Activated T-cell treated with anti-CD3 and anti-CD28 coated beads, Interleukin-2, amount 50 U/mL, for 72 hours (primary cell): ENCODE results near the gene SMIM10L2A. TPM values are rescaled to one million over a fixed set of nuclear protein-coding genes. Genes with fewer than 3 reads are reported as not detected.
"Not testable (repeated sequence)": the region's sequence is repeated elsewhere in the genome, so short reads cannot be mapped to it uniquely, and the experiment has no call there.

ENCODE experiments used
- ATAC-seq, 2 donors: fragments of 150-1000 bp; cut with Tn5 transposase; replicated peaks in 1 of 2; 2 replicates each; pipeline ENCODE4 v1.10.0; 2021; ENCODE audit warnings: moderate library complexity in 2 of 2, mild to moderate bottlenecking in 1 of 2
- DNase-seq, 2 donors: peaks; one replicate each; pipeline ENCODE4 v3.0.0; 2021 to 2022; ENCODE audit warnings: mixed read lengths in 1 of 2
- H3K27ac Mint-ChIP-seq: one replicate; pipeline ENCODE4 v1.8.0; 2022; ENCODE audit warnings: mild to moderate bottlenecking, moderate library complexity, mixed read lengths
- H3K27me3 Mint-ChIP-seq: one replicate; pipeline ENCODE4 v1.8.0; 2022; ENCODE audit warnings: low read depth, mixed read lengths
- H3K36me3 Mint-ChIP-seq, 2 donors: one replicate each; pipeline ENCODE4 v1.8.0; 2022; ENCODE audit warnings: mixed read lengths in 2 of 2, mild to moderate bottlenecking in 1 of 2; ENCODE audit not compliant: insufficient read depth in 2 of 2
- H3K4me1 Mint-ChIP-seq: one replicate; pipeline ENCODE4 v1.8.0; 2022; ENCODE audit warnings: low read depth, mixed read lengths
- H3K4me3 Mint-ChIP-seq, 2 donors: one replicate each; pipeline ENCODE4 v1.8.0; 2022; ENCODE audit warnings: mild to moderate bottlenecking in 2 of 2, mixed read lengths in 2 of 2, moderate library complexity in 2 of 2
- H3K9me3 Mint-ChIP-seq, 2 donors: one replicate each; pipeline ENCODE4 v1.8.0; 2022; ENCODE audit warnings: mixed read lengths in 2 of 2
- total RNA-seq, 2 donors: library from RNA; stranded (reverse); gene quantifications; one replicate each; pipeline ENCODE4 v1.2.3, GENCODE V29; 2022

The SMIM10L2A gene
- total RNA-seq, 2 donors from 2014 or later: 0.24 to 0.44 TPM

DNA sequence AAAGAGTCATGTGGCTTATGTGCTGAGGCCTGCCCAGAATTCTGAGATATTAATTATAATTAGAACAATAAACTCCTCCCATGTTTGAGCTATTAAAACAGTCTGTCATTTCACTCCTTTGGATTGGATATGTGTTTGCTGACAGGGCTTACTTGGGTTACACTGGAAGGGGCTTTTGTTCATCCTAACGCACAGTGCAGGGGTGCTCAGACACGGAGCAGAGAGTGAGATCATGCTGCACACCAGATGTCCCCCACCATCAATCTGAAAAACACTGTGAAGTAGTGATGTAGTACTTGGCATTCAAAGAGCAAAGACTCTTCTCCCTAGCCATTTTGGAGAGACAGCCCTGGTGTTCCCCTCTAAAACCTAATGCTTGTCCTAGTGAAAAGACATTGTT lies 24.1 kb upstream of the SMIM10L2A start:
- H3K4me1 Mint-ChIP-seq: peaks cover 8% of the 10 kb centered on the region
- H3K36me3 Mint-ChIP-seq: no peaks in the 10 kb centered on the region
- no peaks in the 10 kb centered on the region for H3K9me3 Mint-ChIP-seq
- H3K27ac Mint-ChIP-seq: no peak overlapping the region
- no peak overlapping the region for H3K4me3 Mint-ChIP-seq
- DNase-seq: no peak
- peaks cover 14% of the 10 kb centered on the region for H3K27me3 Mint-ChIP-seq
- ATAC-seq: no peak

DNA sequence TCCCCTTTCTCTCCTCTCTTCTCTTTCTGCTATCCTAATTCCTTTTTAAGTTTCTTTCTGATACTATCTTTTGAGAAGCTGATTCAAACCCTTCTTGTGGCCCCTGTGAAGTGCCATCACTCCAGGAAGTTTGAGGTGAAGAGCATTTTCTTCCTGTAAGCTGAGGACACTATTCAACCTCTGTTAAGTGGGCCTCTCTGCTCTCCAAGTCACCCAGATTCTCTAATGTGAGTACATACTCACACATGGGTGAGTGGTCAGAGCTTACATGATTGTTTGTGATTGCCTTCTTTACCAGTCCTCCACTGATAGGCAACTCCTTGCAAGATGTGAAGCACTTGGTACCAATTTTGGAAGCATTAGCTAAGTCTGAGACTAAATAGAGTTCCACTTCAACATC lies 18.4 kb upstream of the SMIM10L2A start:
- DNase-seq (no peak), ATAC-seq (peak in 1 of 2 donors; percentile 54)
- H3K4me1 Mint-ChIP-seq: peaks cover 12% of the 10 kb centered on the region
- peaks cover 23% of the 10 kb centered on the region for H3K27me3 Mint-ChIP-seq
- H3K4me3 Mint-ChIP-seq: peak overlapping the region in 1 of 2 donors; percentile 53
- no peaks in the 10 kb centered on the region for H3K36me3 Mint-ChIP-seq
- H3K9me3 Mint-ChIP-seq: no peaks in the 10 kb centered on the region
- H3K27ac Mint-ChIP-seq: peak overlapping the region; percentile 48

DNA sequence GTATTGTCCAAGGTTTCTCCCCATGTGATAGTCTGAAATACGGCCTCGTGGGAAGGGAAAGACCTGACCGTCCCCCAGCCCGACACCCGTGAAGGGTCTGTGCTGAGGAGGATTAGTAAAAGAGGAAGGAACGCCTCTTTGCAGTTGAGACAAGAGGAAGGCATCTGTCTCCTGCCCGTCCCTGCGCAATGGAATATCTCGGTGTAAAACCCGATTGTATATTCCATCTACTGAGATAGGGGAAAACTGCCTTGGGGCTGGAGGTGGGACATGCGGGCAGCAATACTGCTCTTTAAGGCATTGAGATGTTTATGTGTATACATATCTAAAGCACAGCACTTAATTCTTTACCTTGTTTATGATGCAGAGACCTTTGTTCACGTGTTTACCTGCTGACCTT lies 15.3 kb upstream of the SMIM10L2A start:
- DNase-seq, H3K36me3 Mint-ChIP-seq, ATAC-seq, H3K4me3 Mint-ChIP-seq, H3K27ac Mint-ChIP-seq, H3K9me3 Mint-ChIP-seq: not testable (repeated sequence)
- Mint-ChIP-seq H3K4me1 (peaks cover 12% of the 10 kb centered on the region), H3K27me3 (peaks cover 36% of the 10 kb centered on the region)

DNA sequence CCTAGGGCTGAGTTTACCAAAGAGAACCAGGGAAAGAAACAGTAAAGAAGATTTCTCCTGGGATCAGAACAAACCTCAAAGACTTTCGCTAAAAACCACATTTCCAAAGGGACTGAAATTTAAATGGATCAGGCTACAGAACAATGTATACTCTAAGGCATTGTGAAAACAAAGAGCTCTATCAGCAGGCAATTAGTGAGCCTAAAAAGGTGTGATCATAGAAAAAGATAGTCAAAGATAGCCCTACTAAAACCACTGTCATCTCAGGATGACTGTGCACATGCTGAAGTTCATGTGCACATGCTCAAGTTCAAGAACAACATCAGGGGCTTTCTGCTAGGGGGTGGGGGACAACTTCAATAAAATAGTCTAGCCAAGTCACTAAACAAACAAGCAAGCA lies 12.9 kb upstream of the SMIM10L2A start:
- no peaks in the 10 kb centered on the region for H3K4me1 Mint-ChIP-seq
- no peak overlapping the region for H3K27ac Mint-ChIP-seq
- DNase-seq (no peak), ATAC-seq (no peak)
- peaks cover 31% of the 10 kb centered on the region for H3K27me3 Mint-ChIP-seq
- H3K9me3 Mint-ChIP-seq: peaks cover 2% of the 10 kb centered on the region in 2 donors
- no peak overlapping the region for H3K4me3 Mint-ChIP-seq
- H3K36me3 Mint-ChIP-seq: peaks cover 2 to 11% of the 10 kb centered on the region in 2 donors

DNA sequence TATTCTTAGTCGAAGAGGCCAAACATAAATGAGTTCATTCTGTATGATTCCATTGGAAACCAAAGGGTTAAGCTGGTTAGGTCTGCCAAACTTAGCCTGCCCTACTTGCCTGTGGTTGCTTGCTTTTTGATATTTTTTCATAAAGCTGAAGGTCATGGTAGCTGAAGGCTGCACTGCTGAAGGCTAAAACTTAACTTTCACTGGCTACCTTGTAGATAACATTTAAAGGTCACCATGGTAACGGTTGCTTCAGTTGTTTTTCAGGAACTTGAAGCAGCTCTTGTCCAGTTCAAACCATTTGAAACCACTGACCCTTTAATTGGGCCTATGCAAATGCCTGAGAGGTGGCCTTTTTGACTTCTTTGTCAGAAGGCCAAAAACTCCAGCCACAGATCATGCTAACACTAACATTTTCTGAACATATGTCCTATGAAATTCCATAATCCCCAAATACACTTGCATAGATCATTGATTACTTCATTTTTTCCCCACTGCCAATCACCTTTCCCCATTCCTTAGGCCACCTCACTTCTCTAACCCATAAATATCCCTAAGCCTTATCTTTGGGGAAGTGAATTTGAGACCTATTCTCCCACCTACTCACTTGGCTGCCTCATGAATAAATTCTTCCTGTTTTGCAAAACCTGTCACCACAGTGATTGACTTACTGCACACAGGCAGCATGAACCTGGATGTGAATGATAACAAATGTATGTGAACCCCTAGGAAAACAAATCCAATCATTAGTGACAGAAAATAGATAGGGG lies 10.7 kb upstream of the SMIM10L2A start:
- Mint-ChIP-seq H3K36me3 (peaks cover 2 to 11% of the 10 kb centered on the region in 2 donors), H3K27me3 (peaks cover 31% of the 10 kb centered on the region), H3K9me3 (peaks cover 2% of the 10 kb centered on the region in 2 donors), H3K4me1 (no peaks in the 10 kb centered on the region), H3K27ac (no peak overlapping the region), H3K4me3 (no peak overlapping the region)
- ATAC-seq (no peak), DNase-seq (no peak)

DNA sequence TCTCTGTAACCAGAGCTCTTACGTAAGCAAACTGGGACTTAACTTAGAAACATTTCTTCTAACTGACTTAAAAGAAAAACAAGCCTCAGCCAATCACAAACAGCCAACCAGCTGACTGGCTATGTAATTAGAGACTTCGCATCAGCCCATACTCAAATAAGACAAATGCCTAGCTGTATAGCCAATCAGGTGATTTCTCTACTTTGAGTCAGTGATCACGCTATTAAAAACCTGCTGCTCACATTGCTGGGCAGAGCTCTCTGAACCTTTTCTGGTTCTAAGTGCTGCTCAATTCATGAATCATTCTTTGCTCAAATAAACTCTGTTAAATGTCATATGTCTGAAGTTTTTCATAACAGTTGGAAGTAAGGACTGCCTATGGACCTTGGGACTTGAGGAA lies 9.9 kb upstream of the SMIM10L2A start:
- H3K4me1 Mint-ChIP-seq: no peaks in the 10 kb centered on the region
- ATAC-seq (no peak), DNase-seq (no peak)
- H3K27ac Mint-ChIP-seq: no peak overlapping the region
- H3K4me3 Mint-ChIP-seq: no peak overlapping the region
- peaks cover 2% of the 10 kb centered on the region in 2 donors for H3K9me3 Mint-ChIP-seq
- H3K27me3 Mint-ChIP-seq: peaks cover 28% of the 10 kb centered on the region
- peaks cover 2 to 11% of the 10 kb centered on the region in 2 donors for H3K36me3 Mint-ChIP-seq

DNA sequence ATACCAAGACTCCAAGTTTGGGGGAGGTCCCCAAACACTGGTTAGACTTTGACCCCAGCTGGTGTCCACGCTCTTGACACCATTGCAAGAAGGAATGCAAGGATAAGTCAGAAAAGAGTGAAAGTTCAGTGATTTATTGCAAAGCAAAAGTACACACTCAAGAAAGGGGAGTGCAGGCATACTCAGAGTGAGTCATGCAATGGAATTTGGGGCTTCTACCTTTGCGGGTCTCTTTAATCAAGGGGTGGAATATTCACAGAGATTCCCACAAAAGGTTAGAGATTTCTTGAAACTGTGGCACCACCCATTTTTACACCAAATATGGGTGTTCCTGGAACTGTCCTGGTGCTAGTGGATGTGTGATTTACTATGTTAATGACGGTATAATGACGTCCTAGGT lies 5.2 kb upstream of the SMIM10L2A start:
- no peak overlapping the region for H3K4me3 Mint-ChIP-seq
- peaks cover 2 to 11% of the 10 kb centered on the region in 2 donors for H3K36me3 Mint-ChIP-seq
- H3K4me1 Mint-ChIP-seq: no peaks in the 10 kb centered on the region
- no peak for DNase-seq
- H3K9me3 Mint-ChIP-seq: peaks cover 2 to 3% of the 10 kb centered on the region in 2 donors
- no peak overlapping the region for H3K27ac Mint-ChIP-seq
- peaks cover 12% of the 10 kb centered on the region for H3K27me3 Mint-ChIP-seq
- ATAC-seq: no peak

DNA sequence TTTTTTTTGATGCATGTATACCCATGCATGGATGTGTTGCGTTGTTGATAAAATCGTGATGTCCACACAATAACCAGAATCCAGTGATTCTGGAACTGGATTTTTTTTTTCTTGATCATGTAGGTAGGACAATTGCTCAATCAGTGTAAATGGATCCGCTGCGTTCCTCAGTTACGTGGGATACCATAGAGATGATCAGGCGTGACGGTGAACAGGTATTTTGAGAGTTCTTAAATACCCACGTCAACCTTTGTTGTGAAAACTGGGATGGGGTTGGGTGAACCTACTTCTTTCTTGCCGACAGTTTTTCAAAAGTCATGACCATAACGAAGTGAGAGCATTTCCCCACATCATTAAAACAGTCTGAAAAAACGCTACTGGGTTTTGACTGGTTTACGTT lies 913 bp upstream of the SMIM10L2A start:
- Mint-ChIP-seq H3K4me1 (no peaks in the 10 kb centered on the region), H3K27me3 (peaks cover 17% of the 10 kb centered on the region), H3K9me3 (peaks cover 0 to 1% of the 10 kb centered on the region in 2 donors), H3K4me3 (peak overlapping the region; percentile 56 to 71), H3K36me3 (no peaks in the 10 kb centered on the region), H3K27ac (no peak overlapping the region)
- DNase-seq: no peak
- no peak for ATAC-seq

DNA sequence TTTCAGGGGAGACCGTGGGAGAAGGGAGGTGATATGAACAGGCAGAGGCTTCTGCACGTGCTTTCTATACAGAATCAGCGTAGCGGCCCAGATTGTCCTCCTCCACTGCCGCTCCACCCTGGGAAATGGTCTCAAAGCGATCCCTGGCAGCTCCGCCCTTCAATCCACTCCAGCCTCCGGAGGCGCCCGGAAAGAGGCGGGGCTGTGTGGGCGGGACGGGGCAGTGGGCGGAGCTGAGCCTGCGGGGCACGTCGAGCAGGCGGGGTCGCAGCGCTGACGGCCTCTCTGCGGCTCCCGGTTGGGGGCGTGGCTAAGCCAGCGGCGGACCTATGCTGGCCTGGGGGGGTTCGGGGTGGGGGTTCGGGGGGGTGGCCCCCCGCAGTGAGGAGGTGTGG lies 210 bp upstream of the SMIM10L2A start:
- H3K27me3 Mint-ChIP-seq: peaks cover 18% of the 10 kb centered on the region
- peaks cover 0 to 1% of the 10 kb centered on the region in 2 donors for H3K9me3 Mint-ChIP-seq
- DNase-seq (peak; percentile 87 to 88), ATAC-seq (peak; percentile 87 to 90)
- no peak overlapping the region for H3K27ac Mint-ChIP-seq
- H3K36me3 Mint-ChIP-seq: no peaks in the 10 kb centered on the region
- no peaks in the 10 kb centered on the region for H3K4me1 Mint-ChIP-seq
- peak overlapping the region; percentile 56 to 71 for H3K4me3 Mint-ChIP-seq

DNA sequence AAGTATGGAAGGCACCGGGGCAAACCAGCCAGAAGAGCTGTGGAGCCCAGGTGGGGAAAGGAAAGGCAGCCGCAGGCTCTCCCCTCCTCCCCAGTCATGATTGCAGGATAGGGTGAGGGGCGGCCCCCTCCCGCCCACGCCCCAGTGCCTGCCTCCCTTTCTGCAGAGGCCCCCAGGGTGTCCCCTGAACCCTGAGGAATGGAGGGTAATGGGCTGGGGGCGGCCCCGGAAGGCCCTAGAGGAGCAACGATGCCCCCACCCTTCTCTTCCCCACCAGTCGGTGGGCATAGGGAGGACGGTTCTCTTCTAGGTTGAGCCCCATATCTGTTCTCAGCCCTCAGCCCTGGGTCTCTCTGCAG lies 1.0 kb downstream of the SMIM10L2A start:
- ATAC-seq, H3K9me3 Mint-ChIP-seq, H3K36me3 Mint-ChIP-seq, DNase-seq, H3K4me1 Mint-ChIP-seq, H3K27ac Mint-ChIP-seq: not testable (repeated sequence)
- Mint-ChIP-seq H3K27me3 (peaks cover 26% of the 10 kb centered on the region), H3K4me3 (peak overlapping the region in 1 of 2 donors; percentile 15)

DNA sequence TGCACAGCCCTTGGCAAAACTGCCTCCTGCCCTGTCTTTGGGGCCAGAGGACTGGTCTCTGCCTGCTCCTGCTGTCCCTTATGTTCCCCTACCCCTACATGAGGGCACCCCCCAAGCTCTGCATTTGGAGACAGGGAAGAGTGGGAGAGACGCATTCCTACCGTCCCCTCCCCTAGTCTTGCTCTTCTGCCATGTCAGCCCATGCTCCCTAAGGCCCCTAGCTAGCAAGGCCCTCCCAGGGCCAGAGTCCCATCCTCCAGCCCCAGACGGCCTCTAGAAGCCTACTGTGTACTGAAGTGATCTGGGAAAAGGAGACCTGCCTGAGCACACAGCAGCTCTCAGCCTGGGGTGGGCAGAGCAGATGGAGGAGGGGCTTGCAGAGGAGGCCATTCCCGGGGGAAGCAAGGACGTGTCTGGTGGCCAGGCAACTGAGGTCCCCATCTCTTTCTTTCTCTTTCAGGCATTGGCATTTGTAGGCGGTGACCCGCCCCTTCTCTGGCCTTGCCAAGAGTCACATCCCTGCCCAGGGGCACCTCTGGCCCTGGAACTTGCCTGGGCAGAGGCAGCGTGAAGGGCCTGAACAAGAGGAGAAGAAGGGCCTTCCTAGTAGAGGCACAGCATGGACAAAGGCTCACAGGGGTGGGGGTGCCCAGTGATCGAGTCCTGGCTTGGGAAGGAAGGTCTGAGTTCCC lies 1.6 kb downstream of the SMIM10L2A start:
- not testable (repeated sequence) for H3K9me3 Mint-ChIP-seq, ATAC-seq, DNase-seq, H3K4me1 Mint-ChIP-seq, H3K36me3 Mint-ChIP-seq, H3K27ac Mint-ChIP-seq
- Mint-ChIP-seq H3K27me3 (peaks cover 22% of the 10 kb centered on the region), H3K4me3 (peak overlapping the region; percentile 15 to 31)

DNA sequence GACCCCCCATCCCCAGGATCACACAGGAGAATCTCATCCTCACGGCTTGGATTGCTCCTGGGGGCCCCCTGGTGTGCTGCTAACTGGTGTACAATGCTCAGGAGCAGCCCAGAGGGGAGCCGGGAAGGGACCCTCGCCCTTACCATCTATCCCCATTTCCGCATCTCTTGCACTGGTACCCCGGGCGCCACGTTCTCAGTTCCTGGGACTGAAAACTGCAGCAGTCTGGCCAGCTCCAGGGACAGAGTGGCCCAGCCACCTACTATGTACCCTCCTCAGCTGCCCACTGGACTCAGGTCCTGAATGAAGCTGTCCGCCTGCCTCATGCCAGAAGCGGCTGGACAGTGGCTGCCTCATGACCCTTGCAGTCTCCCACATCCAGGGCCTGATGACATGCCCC lies 2.7 kb downstream of the SMIM10L2A start:
- H3K27me3 Mint-ChIP-seq: peaks cover 29% of the 10 kb centered on the region

DNA sequence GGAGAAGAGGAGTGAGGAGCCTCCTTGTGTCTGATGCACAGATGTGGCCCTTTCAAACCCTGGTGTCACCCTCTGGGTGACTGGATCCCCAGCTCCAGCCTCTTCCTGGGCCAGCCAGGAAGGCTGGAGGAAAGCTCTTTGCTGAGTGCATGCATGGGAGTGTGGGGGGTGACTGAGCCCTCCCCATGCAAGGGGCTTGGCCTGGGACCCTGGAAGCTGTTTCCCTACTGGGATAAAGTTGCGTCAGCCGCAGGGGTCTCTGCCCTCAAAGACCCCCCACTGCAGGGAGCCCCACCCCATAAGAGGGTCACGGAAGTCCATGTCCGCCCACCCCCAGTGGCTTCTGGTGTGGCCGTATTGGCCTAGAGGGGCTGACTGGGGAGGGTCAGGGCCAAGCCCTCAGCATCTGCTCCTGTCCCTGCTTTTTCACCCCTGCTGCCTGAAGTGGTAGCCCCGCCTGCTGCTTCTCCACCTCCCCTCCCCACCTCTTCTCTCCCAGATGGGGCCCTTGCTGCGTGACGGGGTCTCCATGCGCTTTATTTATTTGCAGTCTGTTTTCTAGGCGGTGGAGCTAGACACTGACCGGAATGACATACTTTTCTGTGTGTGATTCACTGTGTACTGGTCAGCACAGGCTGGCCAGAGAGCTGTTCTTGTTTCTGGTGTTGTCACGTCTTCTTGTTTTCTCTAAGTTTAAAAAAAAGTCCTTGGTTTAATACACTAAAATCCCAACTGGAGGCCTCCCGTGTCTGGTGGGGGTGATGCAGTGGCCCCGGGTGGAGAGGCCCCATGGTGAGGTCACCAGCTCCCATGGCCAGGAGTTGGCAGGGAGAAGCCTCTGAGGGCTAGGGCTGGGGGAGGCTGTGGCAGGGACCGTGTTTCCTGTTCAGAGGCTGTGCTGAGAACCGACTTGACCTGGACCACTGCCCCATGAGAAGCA lies 3.6 kb downstream of the SMIM10L2A start:
- Mint-ChIP-seq H3K9me3 (peaks cover 0 to 1% of the 10 kb centered on the region in 2 donors), H3K36me3 (peaks cover 3 to 4% of the 10 kb centered on the region in 2 donors), H3K27ac (no peak overlapping the region), H3K27me3 (peaks cover 38% of the 10 kb centered on the region), H3K4me1 (no peaks in the 10 kb centered on the region), H3K4me3 (no peak overlapping the region)
- ATAC-seq (no peak), DNase-seq (no peak)

More for the DNA sequence above, 2.7 kb downstream of the SMIM10L2A start:
- Mint-ChIP-seq H3K4me3 (no peak overlapping the region), H3K36me3 (no peaks in the 10 kb centered on the region), H3K27ac (no peak overlapping the region), H3K9me3 (no peaks in the 10 kb centered on the region), H3K4me1 (no peaks in the 10 kb centered on the region)
- DNase-seq (no peak), ATAC-seq (no peak)
